Liver (tissue), 9 donors: ENCODE data around the gene USHBP1. TPM values are rescaled to one million over a fixed set of nuclear protein-coding genes. Genes with fewer than 3 reads are reported as not detected.

Source experiments
- DNase-seq: peaks from one replicate; pipeline ENCODE4 v3.0.0-alpha.2; 2017; ENCODE audit warnings: low spot score
- H3K27ac ChIP-seq, 2 donors: one replicate each; pipeline ENCODE4 v1.7.0; 2013; ENCODE audit warnings: inconsistent platforms in 2 of 2, low read length in 2 of 2, control low read depth in 1 of 2, low read depth in 1 of 2, mild to moderate bottlenecking in 1 of 2
- H3K27me3 ChIP-seq, 4 donors: one replicate each; pipeline versions ENCODE4 v1.6.1 to v1.7.0; 2013; ENCODE audit warnings: low read length in 3 of 4, inconsistent platforms in 1 of 4, mild to moderate bottlenecking in 1 of 4, moderate library complexity in 1 of 4; ENCODE audit not compliant: control insufficient read depth in 4 of 4, insufficient read depth in 4 of 4
- H3K36me3 ChIP-seq, 4 donors: one replicate each; pipeline versions ENCODE4 v1.6.1 to v1.7.0; 2013; ENCODE audit warnings: low read length in 3 of 4, mild to moderate bottlenecking in 3 of 4, low read depth in 1 of 4, moderate library complexity in 1 of 4; ENCODE audit not compliant: control insufficient read depth in 4 of 4, insufficient read depth in 3 of 4
- H3K4me1 ChIP-seq, 4 donors: one replicate each; pipeline versions ENCODE4 v1.6.1 to v1.7.0; 2013; ENCODE audit warnings: low read length in 3 of 4, mild to moderate bottlenecking in 3 of 4, moderate library complexity in 1 of 4; ENCODE audit not compliant: control insufficient read depth in 4 of 4, insufficient read depth in 4 of 4
- H3K4me3 ChIP-seq, 3 donors: one replicate each; pipeline versions ENCODE4 v1.6.1 to v1.7.0; 2013; ENCODE audit warnings: low read length in 3 of 3, control low read depth in 1 of 3, low read depth in 1 of 3, mild to moderate bottlenecking in 1 of 3
- H3K9ac ChIP-seq, 2 donors: one replicate each; pipeline ENCODE4 v1.7.0; 2013; ENCODE audit warnings: low read length in 2 of 2, mild to moderate bottlenecking in 2 of 2, moderate library complexity in 2 of 2, control low read depth in 1 of 2, low read depth in 1 of 2
- H3K9me3 ChIP-seq, 4 donors: one replicate each; pipeline versions ENCODE4 v1.6.1 to v1.7.0; 2013; ENCODE audit warnings: low read length in 3 of 4; ENCODE audit not compliant: control insufficient read depth in 4 of 4
- FOXA1 ChIP-seq: IDR thresholded peaks from 2 replicates; pipeline ENCODE4 v1.6.1; 2016; ENCODE audit warnings: antibody characterized with exemption
- GABPA ChIP-seq, 2 donors: IDR thresholded peaks in 1 of 2; conservative IDR thresholded peaks in 1 of 2; 2 replicates each; pipeline ENCODE4 v1.6.1; 2016; ENCODE audit warnings: antibody characterized with exemption in 2 of 2, mild to moderate bottlenecking in 1 of 2, moderate library complexity in 1 of 2
- HNF4A ChIP-seq, 2 donors: conservative IDR thresholded peaks; 2 replicates each; pipeline ENCODE4 v1.6.1; 2016; ENCODE audit warnings: antibody characterized with exemption in 2 of 2, mild to moderate bottlenecking in 2 of 2
- HNF4G ChIP-seq: IDR thresholded peaks from 2 replicates; pipeline ENCODE4 v1.6.1; 2016; ENCODE audit warnings: antibody characterized with exemption
- JUND ChIP-seq, 2 donors: IDR thresholded peaks; 2 replicates each; pipeline ENCODE4 v1.6.1; 2016; ENCODE audit warnings: antibody characterized with exemption in 2 of 2
- MAX ChIP-seq: IDR thresholded peaks from 2 replicates; pipeline ENCODE4 v1.6.1; 2016; ENCODE audit warnings: antibody characterized with exemption
- NR2F2 ChIP-seq: IDR thresholded peaks from 2 replicates; pipeline ENCODE4 v1.6.1; 2016; ENCODE audit warnings: antibody characterized with exemption
- RAD21 ChIP-seq, 2 donors: IDR thresholded peaks; 2 replicates each; pipeline ENCODE4 v1.6.1; 2016; ENCODE audit warnings: antibody characterized with exemption in 2 of 2, mild to moderate bottlenecking in 2 of 2
- REST ChIP-seq: IDR thresholded peaks from 2 replicates; pipeline ENCODE4 v1.6.1; 2016; ENCODE audit warnings: antibody characterized with exemption, mild to moderate bottlenecking
- SP1 ChIP-seq: IDR thresholded peaks from 2 replicates; pipeline ENCODE4 v1.6.1; 2018; ENCODE audit warnings: antibody characterized with exemption, mild to moderate bottlenecking
- TAF1 ChIP-seq: conservative IDR thresholded peaks from 2 replicates; pipeline ENCODE4 v1.6.1; 2016; ENCODE audit warnings: antibody characterized with exemption, mild to moderate bottlenecking
- ZBTB33 ChIP-seq: IDR thresholded peaks from 2 replicates; pipeline ENCODE4 v1.6.1; 2016; ENCODE audit warnings: antibody characterized with exemption
- WGBS: extraction: QIAGEN DNeasy Blood & Tissue Kit; methylation state at CpG from one replicate; pipeline ENCODE4 v1.1.7; 2013; 5-methylcytosine and 5-hydroxymethylcytosine counted together
- polyA plus RNA-seq, 2 donors: library from polyadenylated mRNA; stranded (reverse) in 1 of 2; unstranded in 1 of 2; fragments of 200-250 nt in 1 of 2; fragments of >200 nt in 1 of 2; fragmentation: Nextera tagmentation in 1 of 2; extraction: Ambion mirVana in 1 of 2; gene quantifications; one replicate each; pipeline versions ENCODE4 v1.2.1 to v1.2.3, GENCODE V29; 2013 to 2015
- total RNA-seq, 2 donors: library from RNA; depleted of rRNA; stranded (reverse); fragments of >200 nt; gene quantifications; one replicate each; pipeline ENCODE4 v1.2.3, GENCODE V29; 2014
- TF ChIP-seq, protein P1 (sequence below): fragments of 150-350 bp; IDR thresholded peaks from 2 replicates; pipeline ENCODE4 v1.5.1; 2017; ENCODE audit warnings: improper control_type of control experiment, low read depth, low read length; ENCODE audit not compliant: missing input control
- donor health status: healthy.
- donor health status: healthy.
- donor health status: healthy.
- donor health status: healthy.
- donor health status: healthy.

USHBP1 gene
- total and polyA plus RNA-seq, 4 donors, result 1.2 to 2.6 (median 1.9) TPM

GRCh38 chr19:17236811-17237543 is 27.6 kb downstream of the USHBP1 start:
- Histone ChIP-seq H3K4me3 (no peak overlapping the region), H3K9me3 (no peaks in the 10 kb centered on the region), H3K36me3 (peaks cover 7 to 16% (median 13%) of the 10 kb centered on the region in 4 donors), H3K27me3 (no peaks in the 10 kb centered on the region), H3K4me1 (peaks cover 25 to 67% (median 52%) of the 10 kb centered on the region in 4 donors), H3K27ac (peak overlapping the region; percentile 41 to 46), H3K9ac (no peak overlapping the region)
- no peak for DNase-seq
- TF ChIP-seq GABPA (IDR thresholded peaks at IDR 0.05 in 1 of 2, conservative IDR thresholded peaks at IDR 0.05 in 1 of 2) (no peak), JUND (IDR thresholded peaks at IDR 0.05) (no peak), TAF1 (no peak), HNF4G (no peak), RAD21 (IDR thresholded peaks at IDR 0.05) (no peak), FOXA1 (no peak), MAX (no peak)
- TF ChIP-seq, protein P1, sequence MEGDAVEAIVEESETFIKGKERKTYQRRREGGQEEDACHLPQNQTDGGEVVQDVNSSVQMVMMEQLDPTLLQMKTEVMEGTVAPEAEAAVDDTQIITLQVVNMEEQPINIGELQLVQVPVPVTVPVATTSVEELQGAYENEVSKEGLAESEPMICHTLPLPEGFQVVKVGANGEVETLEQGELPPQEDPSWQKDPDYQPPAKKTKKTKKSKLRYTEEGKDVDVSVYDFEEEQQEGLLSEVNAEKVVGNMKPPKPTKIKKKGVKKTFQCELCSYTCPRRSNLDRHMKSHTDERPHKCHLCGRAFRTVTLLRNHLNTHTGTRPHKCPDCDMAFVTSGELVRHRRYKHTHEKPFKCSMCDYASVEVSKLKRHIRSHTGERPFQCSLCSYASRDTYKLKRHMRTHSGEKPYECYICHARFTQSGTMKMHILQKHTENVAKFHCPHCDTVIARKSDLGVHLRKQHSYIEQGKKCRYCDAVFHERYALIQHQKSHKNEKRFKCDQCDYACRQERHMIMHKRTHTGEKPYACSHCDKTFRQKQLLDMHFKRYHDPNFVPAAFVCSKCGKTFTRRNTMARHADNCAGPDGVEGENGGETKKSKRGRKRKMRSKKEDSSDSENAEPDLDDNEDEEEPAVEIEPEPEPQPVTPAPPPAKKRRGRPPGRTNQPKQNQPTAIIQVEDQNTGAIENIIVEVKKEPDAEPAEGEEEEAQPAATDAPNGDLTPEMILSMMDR, result no peak
- WGBS, result 65% methylated on average over 18 of the region's 18 CpGs

DNA sequence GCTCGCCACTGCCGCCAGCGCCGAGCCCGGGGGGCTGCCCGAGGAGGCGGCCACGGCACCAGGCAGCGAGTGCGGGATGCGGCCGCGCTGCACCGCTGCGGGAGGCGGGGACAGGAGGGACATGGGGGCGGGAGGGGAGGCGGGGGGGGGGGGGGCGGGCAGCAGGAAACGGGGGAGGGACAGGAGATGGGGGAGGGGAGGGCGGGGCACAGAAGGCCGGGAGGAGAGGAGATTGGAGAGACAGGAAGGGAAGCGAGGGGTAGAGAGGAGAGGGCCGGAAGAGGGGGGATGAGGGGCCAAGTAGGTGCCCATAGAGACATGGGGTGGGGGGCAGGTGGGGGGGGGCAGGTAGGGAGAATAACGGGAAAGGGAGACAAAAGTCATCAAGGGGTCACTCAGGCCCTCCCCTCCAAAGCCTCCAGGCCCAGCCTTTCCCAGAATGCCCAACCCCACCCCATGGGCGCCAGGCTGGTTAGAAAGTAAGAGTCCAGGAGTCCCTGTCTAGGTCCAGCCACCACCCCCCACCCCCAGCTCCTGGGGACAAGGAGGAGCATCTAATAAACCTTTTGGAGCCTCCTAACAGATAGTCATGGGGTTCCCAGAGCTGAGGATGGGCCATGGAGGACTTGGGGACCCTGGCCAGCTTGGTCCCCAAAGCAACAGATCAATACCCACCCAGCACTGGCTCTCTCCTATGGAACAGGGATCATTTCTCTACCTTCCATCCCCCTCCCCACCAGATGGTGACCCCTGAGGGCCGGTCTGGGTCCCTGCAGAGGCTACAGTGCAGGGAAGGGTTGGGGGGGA is 28.4 kb downstream of the USHBP1 start:
- H3K27me3 ChIP-seq, result no peaks in the 10 kb centered on the region
- no peaks in the 10 kb centered on the region for H3K9me3 ChIP-seq
- H3K4me3 ChIP-seq, result peak overlapping the region in 1 of 3 donors; percentile 51
- H3K36me3 ChIP-seq, result peaks cover 7 to 23% (median 16%) of the 10 kb centered on the region in 4 donors
- H3K4me1 ChIP-seq, result peaks cover 21 to 61% (median 48%) of the 10 kb centered on the region in 4 donors
- 23% methylated on average over 24 of the region's 27 CpGs for WGBS
- peak; percentile 53 for DNase-seq
- peak; percentile 25 to 28 for TF ChIP-seq HNF4A (conservative IDR thresholded peaks at IDR 0.05)
- no peak for TF ChIP-seq SP1
- H3K27ac ChIP-seq, result peak overlapping the region; percentile 41 to 46
- H3K9ac ChIP-seq, result no peak overlapping the region

DNA sequence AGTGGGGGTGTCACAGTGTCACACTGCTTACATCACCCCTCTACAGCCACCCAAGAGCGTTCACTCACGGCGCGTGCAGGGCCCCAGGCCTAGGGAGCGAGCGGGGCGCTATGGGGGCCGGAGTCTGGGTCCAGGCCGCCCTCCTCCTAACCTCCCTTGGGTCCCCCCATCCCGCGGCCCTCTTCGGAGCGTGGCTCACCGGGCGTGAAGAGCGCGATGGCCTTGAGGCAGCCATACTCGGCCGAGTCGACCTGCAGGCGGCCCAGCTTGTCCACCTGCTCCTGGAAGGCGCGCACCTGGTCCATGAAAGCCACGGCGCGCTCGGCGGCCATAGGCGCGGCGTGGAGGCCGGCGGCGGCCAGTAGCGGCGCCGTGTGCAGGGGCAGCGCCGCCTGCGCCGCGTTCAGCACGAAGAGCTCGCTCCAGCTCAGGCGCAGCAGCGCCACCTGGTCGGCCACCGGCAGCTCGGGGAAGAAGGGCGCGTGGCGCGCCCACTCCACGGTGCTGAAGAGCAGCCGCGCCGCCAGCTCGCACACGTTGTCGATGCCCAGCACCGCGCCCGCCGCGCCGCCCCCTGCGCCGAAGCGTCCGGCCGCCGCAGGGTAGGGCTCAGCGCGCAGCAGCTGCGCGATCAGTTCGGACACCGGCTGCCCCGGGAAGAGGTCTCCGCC is 29.1 kb downstream of the USHBP1 start:
- TF ChIP-seq REST (no peak), GABPA (IDR thresholded peaks at IDR 0.05 in 1 of 2, conservative IDR thresholded peaks at IDR 0.05 in 1 of 2) (no peak), HNF4G (no peak), RAD21 (IDR thresholded peaks at IDR 0.05) (peak in 1 of 2 donors; percentile 20), ZBTB33 (no peak), NR2F2 (no peak), SP1 (no peak)
- TF ChIP-seq, protein P1, result peak; percentile 21
- no peaks in the 10 kb centered on the region for H3K9me3 ChIP-seq
- WGBS, result 29% methylated on average over 80 of the region's 80 CpGs
- DNase-seq, result peak; percentile 71
- peaks cover 7 to 27% (median 16%) of the 10 kb centered on the region in 4 donors for H3K36me3 ChIP-seq
- H3K4me3 ChIP-seq, result peak overlapping the region in 2 of 3 donors; percentile 23 to 51
- no peaks in the 10 kb centered on the region for H3K27me3 ChIP-seq
- H3K4me1 ChIP-seq, result peaks cover 17 to 53% (median 40%) of the 10 kb centered on the region in 4 donors
- no peak overlapping the region for H3K9ac ChIP-seq
- H3K27ac ChIP-seq, result peak overlapping the region; percentile 40 to 46
